ENCODE measurements around the gene CADPS. TPM values are rescaled to one million over a fixed set of nuclear protein-coding genes. Genes with fewer than 3 reads are reported as not detected.
A peak's percentile ranks its signal among the peaks of the same experiment; 100 is the strongest.

CADPS gene
- total and polyA plus RNA-seq, 2 donors: 2.3 to 4.4 TPM

- no peaks in the 10 kb centered on the region for H3K36me3 ChIP-seq (ENCODE audit: control insufficient read depth in 2 of 2, insufficient read depth in 2 of 2, low read length in 1 of 2)
- WGBS: 9% methylated on average over 17 of the region's 17 CpGs
- H3K4me1 ChIP-seq (ENCODE audit: control insufficient read depth in 2 of 2, insufficient read depth in 2 of 2, low read length in 2 of 2): no peaks in the 10 kb centered on the region
- no peak overlapping the region for H3K4me3 ChIP-seq (ENCODE audit: low read length in 2 of 2)
- H3K27ac ChIP-seq (ENCODE audit: low read depth in 1 of 2, low read length in 1 of 2): no peak overlapping the region
- peaks cover 34 to 43% of the 10 kb centered on the region in 2 donors for H3K27me3 ChIP-seq (ENCODE audit: control insufficient read depth in 2 of 2, insufficient read depth in 1 of 2, low read length in 1 of 2)
- peak in 5 of 9 donors; percentile 1 to 34 (median 5) for DNase-seq (ENCODE audit: low read depth in 6 of 9, low spot score in 9 of 9)
- peaks cover 0 to 9% of the 10 kb centered on the region in 2 donors for H3K9me3 ChIP-seq (ENCODE audit: control insufficient read depth in 2 of 2, insufficient read depth in 1 of 2, low read length in 1 of 2)
Observed at GRCh38 chr3:62876064-62876463, 848 bp upstream of the CADPS start.

- H3K27ac ChIP-seq (ENCODE audit: low read depth in 1 of 2, low read length in 1 of 2): no peak overlapping the region
- H3K4me3 ChIP-seq (ENCODE audit: low read length in 2 of 2): no peak overlapping the region
- DNase-seq (ENCODE audit: low read depth in 6 of 9, low spot score in 9 of 9): no peak
- no peaks in the 10 kb centered on the region for H3K4me1 ChIP-seq (ENCODE audit: control insufficient read depth in 2 of 2, insufficient read depth in 2 of 2, low read length in 2 of 2)
- H3K9me3 ChIP-seq (ENCODE audit: control insufficient read depth in 2 of 2, insufficient read depth in 1 of 2, low read length in 1 of 2): peaks cover 0 to 9% of the 10 kb centered on the region in 2 donors
- 10% methylated on average over 18 of the region's 18 CpGs for WGBS
- H3K27me3 ChIP-seq (ENCODE audit: control insufficient read depth in 2 of 2, insufficient read depth in 1 of 2, low read length in 1 of 2): peaks cover 34 to 43% of the 10 kb centered on the region in 2 donors
- no peaks in the 10 kb centered on the region for H3K36me3 ChIP-seq (ENCODE audit: control insufficient read depth in 2 of 2, insufficient read depth in 2 of 2, low read length in 1 of 2)
Observed at GRCh38 chr3:62875558-62876002, 364 bp upstream of the CADPS start.

DNA sequence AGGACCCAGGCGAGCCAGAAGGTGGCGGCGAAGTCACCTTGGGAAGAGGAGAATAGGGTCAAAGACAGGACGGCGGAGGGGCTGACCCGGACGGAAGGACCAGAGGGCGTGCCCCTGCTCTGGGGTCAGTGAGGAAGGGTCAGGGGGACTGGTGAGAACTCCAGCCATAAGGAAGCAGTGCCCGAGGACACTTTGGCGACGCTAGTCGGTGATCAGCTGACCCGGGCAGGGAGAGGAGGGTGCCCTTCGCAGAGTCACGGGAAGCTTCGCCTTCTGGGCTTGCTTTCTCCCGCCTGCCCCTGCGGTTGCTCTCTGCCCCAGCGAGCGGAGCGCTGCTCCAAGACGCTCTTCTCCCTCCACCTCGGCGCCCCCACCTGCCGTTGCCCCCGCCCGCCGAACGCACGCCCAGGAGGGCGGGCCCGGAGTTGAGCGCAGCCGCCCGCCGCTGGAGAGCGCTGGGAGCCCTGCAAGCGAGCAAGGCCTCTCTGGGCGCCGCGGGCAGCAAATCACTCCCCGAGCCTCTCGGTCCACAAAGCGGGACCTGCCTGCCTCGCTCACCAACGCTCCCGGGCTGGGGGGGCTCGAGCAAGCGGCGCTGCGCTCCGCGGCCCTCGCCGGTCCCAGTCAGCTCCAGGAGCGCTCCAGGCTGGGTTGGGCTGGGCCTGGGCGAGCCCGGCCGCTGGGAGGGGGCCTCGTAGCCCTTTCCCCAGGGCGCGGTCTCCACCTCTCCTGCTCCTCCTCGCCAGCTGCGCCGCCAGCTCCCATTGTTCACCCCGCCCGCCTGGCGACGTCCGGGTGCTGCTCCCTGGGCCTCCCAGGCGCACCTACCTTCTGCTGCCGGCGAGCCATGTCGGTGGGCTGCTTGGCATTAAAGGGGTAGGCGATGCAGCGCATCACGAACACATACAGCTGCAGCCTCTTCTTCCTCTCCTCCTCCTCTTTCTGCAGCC lies 1.2 kb downstream of the CADPS start:
- WGBS: 3% methylated on average over 77 of the region's 77 CpGs
- Histone ChIP-seq H3K36me3 (ENCODE audit: control insufficient read depth in 2 of 2, insufficient read depth in 2 of 2, low read length in 1 of 2) (no peaks in the 10 kb centered on the region), H3K4me1 (ENCODE audit: control insufficient read depth in 2 of 2, insufficient read depth in 2 of 2, low read length in 2 of 2) (no peaks in the 10 kb centered on the region), H3K27me3 (ENCODE audit: control insufficient read depth in 2 of 2, insufficient read depth in 1 of 2, low read length in 1 of 2) (peaks cover 34 to 43% of the 10 kb centered on the region in 2 donors), H3K4me3 (ENCODE audit: low read length in 2 of 2) (no peak overlapping the region), H3K9me3 (ENCODE audit: control insufficient read depth in 2 of 2, insufficient read depth in 1 of 2, low read length in 1 of 2) (peaks cover 0 to 9% of the 10 kb centered on the region in 2 donors), H3K27ac (ENCODE audit: low read depth in 1 of 2, low read length in 1 of 2) (no peak overlapping the region)
- no peak for DNase-seq (ENCODE audit: low read depth in 6 of 9, low spot score in 9 of 9)

- no peaks in the 10 kb centered on the region for H3K4me1 ChIP-seq (ENCODE audit: control insufficient read depth in 2 of 2, insufficient read depth in 2 of 2, low read length in 2 of 2)
- peaks cover 0 to 9% of the 10 kb centered on the region in 2 donors for H3K9me3 ChIP-seq (ENCODE audit: control insufficient read depth in 2 of 2, insufficient read depth in 1 of 2, low read length in 1 of 2)
- H3K4me3 ChIP-seq (ENCODE audit: low read length in 2 of 2): no peak overlapping the region
- no peaks in the 10 kb centered on the region for H3K36me3 ChIP-seq (ENCODE audit: control insufficient read depth in 2 of 2, insufficient read depth in 2 of 2, low read length in 1 of 2)
- DNase-seq (ENCODE audit: low read depth in 6 of 9, low spot score in 9 of 9): peak in 1 of 9 donors; percentile 10
- peaks cover 34 to 43% of the 10 kb centered on the region in 2 donors for H3K27me3 ChIP-seq (ENCODE audit: control insufficient read depth in 2 of 2, insufficient read depth in 1 of 2, low read length in 1 of 2)
- WGBS: 26% methylated on average over 4 of the region's 4 CpGs
- no peak overlapping the region for H3K27ac ChIP-seq (ENCODE audit: low read depth in 1 of 2, low read length in 1 of 2)
Observed at GRCh38 chr3:62873451-62873760, 1.8 kb downstream of the CADPS start.

GRCh38 chr3:62872318-62872717 lies 2.9 kb downstream of the CADPS start:
- no peaks in the 10 kb centered on the region for H3K4me1 ChIP-seq (ENCODE audit: control insufficient read depth in 2 of 2, insufficient read depth in 2 of 2, low read length in 2 of 2)
- no peak overlapping the region for H3K4me3 ChIP-seq (ENCODE audit: low read length in 2 of 2)
- H3K27me3 ChIP-seq (ENCODE audit: control insufficient read depth in 2 of 2, insufficient read depth in 1 of 2, low read length in 1 of 2): peaks cover 34 to 43% of the 10 kb centered on the region in 2 donors
- no peak for DNase-seq (ENCODE audit: low read depth in 6 of 9, low spot score in 9 of 9)
- no peak overlapping the region for H3K27ac ChIP-seq (ENCODE audit: low read depth in 1 of 2, low read length in 1 of 2)
- H3K36me3 ChIP-seq (ENCODE audit: control insufficient read depth in 2 of 2, insufficient read depth in 2 of 2, low read length in 1 of 2): no peaks in the 10 kb centered on the region
- peaks cover 0 to 9% of the 10 kb centered on the region in 2 donors for H3K9me3 ChIP-seq (ENCODE audit: control insufficient read depth in 2 of 2, insufficient read depth in 1 of 2, low read length in 1 of 2)
- WGBS: 56% methylated on average over 1 of the region's 1 CpG

DNA sequence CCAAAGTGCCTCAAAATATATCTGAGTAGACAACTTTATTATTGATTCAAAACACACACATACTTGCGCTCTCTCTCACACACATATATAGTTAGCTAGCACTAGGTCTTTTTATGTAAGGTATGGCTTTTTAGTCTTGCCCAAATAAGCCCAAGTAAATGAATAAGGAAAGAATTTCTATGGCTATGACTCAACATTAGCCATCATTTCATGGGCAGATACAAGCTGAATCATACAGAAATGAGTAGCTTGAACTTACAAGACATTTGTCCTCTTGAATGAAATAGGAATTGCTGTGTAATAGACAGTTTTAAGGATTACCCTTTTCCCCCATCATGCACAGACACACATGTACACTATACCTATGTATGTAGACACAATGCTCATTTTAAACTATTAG lies 4.9 kb downstream of the CADPS start:
- no peaks in the 10 kb centered on the region for H3K36me3 ChIP-seq (ENCODE audit: control insufficient read depth in 2 of 2, insufficient read depth in 2 of 2, low read length in 1 of 2)
- no peak overlapping the region for H3K4me3 ChIP-seq (ENCODE audit: low read length in 2 of 2)
- peaks cover 0 to 3% of the 10 kb centered on the region in 2 donors for H3K9me3 ChIP-seq (ENCODE audit: control insufficient read depth in 2 of 2, insufficient read depth in 1 of 2, low read length in 1 of 2)
- H3K4me1 ChIP-seq (ENCODE audit: control insufficient read depth in 2 of 2, insufficient read depth in 2 of 2, low read length in 2 of 2): no peaks in the 10 kb centered on the region
- H3K27ac ChIP-seq (ENCODE audit: low read depth in 1 of 2, low read length in 1 of 2): no peak overlapping the region
- 95% methylated on average over 1 of the region's 1 CpG for WGBS
- peaks cover 22 to 25% of the 10 kb centered on the region in 2 donors for H3K27me3 ChIP-seq (ENCODE audit: control insufficient read depth in 2 of 2, insufficient read depth in 1 of 2, low read length in 1 of 2)
- no peak for DNase-seq (ENCODE audit: low read depth in 6 of 9, low spot score in 9 of 9)

DNA sequence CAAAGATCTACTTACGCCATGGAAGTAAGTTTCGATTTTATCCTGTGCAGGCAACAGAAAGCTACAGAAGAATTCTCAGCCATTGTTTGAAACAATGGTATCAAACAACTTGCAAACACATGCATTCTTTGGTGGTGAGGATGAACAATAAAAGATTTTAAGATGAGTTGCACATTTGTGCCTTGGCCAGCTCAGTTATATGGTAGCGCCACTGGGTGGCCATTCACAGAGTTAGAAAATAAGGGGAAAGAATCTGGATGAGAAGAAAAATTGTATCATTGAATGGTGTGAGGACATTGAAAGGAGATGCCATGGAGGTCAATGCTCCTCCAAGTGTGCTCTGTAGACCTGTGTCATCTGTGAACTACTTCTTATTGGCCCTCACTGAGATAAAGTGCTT lies 11.6 kb downstream of the CADPS start:
- H3K27me3 ChIP-seq (ENCODE audit: control insufficient read depth in 2 of 2, insufficient read depth in 1 of 2, low read length in 1 of 2): no peaks in the 10 kb centered on the region
- 95% methylated on average over 3 of the region's 3 CpGs for WGBS
- no peaks in the 10 kb centered on the region for H3K4me1 ChIP-seq (ENCODE audit: control insufficient read depth in 2 of 2, insufficient read depth in 2 of 2, low read length in 2 of 2)
- H3K27ac ChIP-seq (ENCODE audit: low read depth in 1 of 2, low read length in 1 of 2): no peak overlapping the region
- H3K36me3 ChIP-seq (ENCODE audit: control insufficient read depth in 2 of 2, insufficient read depth in 2 of 2, low read length in 1 of 2): no peaks in the 10 kb centered on the region
- no peak for DNase-seq (ENCODE audit: low read depth in 6 of 9, low spot score in 9 of 9)
- H3K4me3 ChIP-seq (ENCODE audit: low read length in 2 of 2): no peak overlapping the region
- no peaks in the 10 kb centered on the region for H3K9me3 ChIP-seq (ENCODE audit: control insufficient read depth in 2 of 2, insufficient read depth in 1 of 2, low read length in 1 of 2)

GRCh38 chr3:62859203-62859791 lies 15.9 kb downstream of the CADPS start:
- Histone ChIP-seq H3K36me3 (ENCODE audit: control insufficient read depth in 2 of 2, insufficient read depth in 2 of 2, low read length in 1 of 2) (no peaks in the 10 kb centered on the region), H3K9me3 (ENCODE audit: control insufficient read depth in 2 of 2, insufficient read depth in 1 of 2, low read length in 1 of 2) (no peaks in the 10 kb centered on the region), H3K27ac (ENCODE audit: low read depth in 1 of 2, low read length in 1 of 2) (no peak overlapping the region), H3K4me1 (ENCODE audit: control insufficient read depth in 2 of 2, insufficient read depth in 2 of 2, low read length in 2 of 2) (no peaks in the 10 kb centered on the region), H3K27me3 (ENCODE audit: control insufficient read depth in 2 of 2, insufficient read depth in 1 of 2, low read length in 1 of 2) (no peaks in the 10 kb centered on the region), H3K4me3 (ENCODE audit: low read length in 2 of 2) (no peak overlapping the region)
- WGBS: 93% methylated on average over 5 of the region's 5 CpGs
- DNase-seq (ENCODE audit: low read depth in 6 of 9, low spot score in 9 of 9): no peak

DNA sequence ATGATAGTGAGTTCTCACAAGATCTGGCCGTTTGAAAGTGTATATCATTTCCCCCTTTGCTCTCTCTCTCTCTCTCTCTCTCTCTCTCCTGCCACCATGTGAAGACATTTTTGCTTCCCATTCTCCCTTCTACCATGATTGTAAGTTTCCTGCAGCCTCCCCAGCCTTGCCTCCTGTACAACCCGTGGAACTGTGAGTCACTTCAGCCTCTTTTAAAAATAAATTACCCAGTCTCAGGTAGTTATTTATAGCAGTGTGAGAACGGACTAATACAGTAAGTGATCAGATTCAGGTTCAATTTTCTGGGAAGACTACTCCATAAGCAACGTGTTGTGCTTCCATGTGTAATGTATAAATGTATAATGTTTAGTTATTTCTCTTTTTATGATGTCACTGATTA lies 29.2 kb downstream of the CADPS start:
- 68% methylated on average over 4 of the region's 4 CpGs for WGBS
- H3K4me1 ChIP-seq (ENCODE audit: control insufficient read depth in 2 of 2, insufficient read depth in 2 of 2, low read length in 2 of 2): no peaks in the 10 kb centered on the region
- DNase-seq (ENCODE audit: low read depth in 6 of 9, low spot score in 9 of 9): no peak

More for the DNA sequence above, 29.2 kb downstream of the CADPS start:
- Histone ChIP-seq H3K9me3 (ENCODE audit: control insufficient read depth in 2 of 2, insufficient read depth in 1 of 2, low read length in 1 of 2) (no peaks in the 10 kb centered on the region), H3K27me3 (ENCODE audit: control insufficient read depth in 2 of 2, insufficient read depth in 1 of 2, low read length in 1 of 2) (no peaks in the 10 kb centered on the region), H3K27ac (ENCODE audit: low read depth in 1 of 2, low read length in 1 of 2) (no peak overlapping the region), H3K36me3 (ENCODE audit: control insufficient read depth in 2 of 2, insufficient read depth in 2 of 2, low read length in 1 of 2) (no peaks in the 10 kb centered on the region), H3K4me3 (ENCODE audit: low read length in 2 of 2) (no peak overlapping the region)
